Camera-type eye (tissue), 1 donor: ENCODE measurements around the gene ZNF557. TPM values are rescaled to one million over a fixed set of nuclear protein-coding genes. Genes with fewer than 3 reads are reported as not detected.

ENCODE experiments used
- total RNA-seq: library from RNA; depleted of rRNA; stranded (reverse); fragments of >200 nt; gene quantifications from one replicate; pipeline ENCODE4 v1.2.3, GENCODE V29; 2014

ZNF557 gene
- total RNA-seq = 27.2 TPM

GRCh38 chr19:7069042-7069903 is at the start of gene ZNF557:
Gene ZNF557, plus strand, starts transcription at chr19:7069703. Its CDS starts 5,372 bp downstream, at chr19:7075075.

DNA sequence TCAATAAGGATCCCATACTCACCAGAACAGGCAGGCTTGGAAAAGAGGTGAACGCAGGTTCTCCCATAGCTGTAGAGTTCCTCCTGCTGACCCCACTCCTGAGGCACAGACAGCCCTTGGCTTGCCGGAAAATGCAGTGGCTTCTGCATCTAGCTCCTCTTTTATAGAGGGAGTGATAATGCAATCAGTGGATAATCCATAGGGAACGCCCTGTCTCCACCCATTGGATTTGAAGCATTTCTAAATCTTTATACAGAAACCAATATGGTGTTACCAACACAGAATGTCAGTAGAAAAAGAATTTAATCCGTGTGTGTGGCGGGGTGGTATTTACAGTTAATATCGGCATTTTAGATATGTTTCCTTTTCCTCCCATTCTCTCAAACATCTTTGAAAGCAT is 48.2 kb upstream of the ZNF557 start, which contains the start of gene MBD3L2B:
TSS of gene MBD3L2B (minus strand) at position 101 of the 400 bp plus-strand sequence. CDS start at position 67, 34 bp downstream.

DNA sequence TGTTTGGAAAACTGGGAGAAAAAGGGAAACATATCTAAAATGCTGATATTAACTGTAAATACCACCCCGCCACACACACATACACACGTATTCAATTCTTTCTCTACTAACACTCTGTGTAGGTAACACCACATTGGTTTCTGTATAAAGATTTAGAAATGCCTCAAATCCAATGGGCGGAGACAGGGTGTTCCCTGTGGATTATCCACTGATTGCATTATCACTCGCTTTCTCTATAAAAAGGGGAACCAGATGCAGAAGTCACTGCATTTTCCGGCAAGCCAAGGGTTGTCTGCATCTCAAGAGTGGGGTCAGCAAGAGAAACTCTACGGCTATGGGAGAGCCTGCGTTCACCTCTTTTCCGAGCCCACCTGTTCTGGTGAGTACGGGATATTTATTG is 39.2 kb upstream of the ZNF557 start, which contains the start of gene MBD3L5:
TSS of gene MBD3L5 (plus strand) at position 301 of the 400 bp plus-strand sequence. CDS start at position 335, 34 bp downstream.

GRCh38 chr19:7040079-7040478 is 29.4 kb upstream of the ZNF557 start, which contains the start of gene MBD3L4:
Gene MBD3L4, minus strand, starts transcription at chr19:7040179. Its CDS starts 35 bp downstream, at chr19:7040144.

GRCh38 chr19:7049021-7049420 is 20.5 kb upstream of the ZNF557 start, which contains the start of gene MBD3L2:
Gene MBD3L2, plus strand, starts transcription at chr19:7049321. Its CDS starts 53 bp downstream, at chr19:7049374.

DNA sequence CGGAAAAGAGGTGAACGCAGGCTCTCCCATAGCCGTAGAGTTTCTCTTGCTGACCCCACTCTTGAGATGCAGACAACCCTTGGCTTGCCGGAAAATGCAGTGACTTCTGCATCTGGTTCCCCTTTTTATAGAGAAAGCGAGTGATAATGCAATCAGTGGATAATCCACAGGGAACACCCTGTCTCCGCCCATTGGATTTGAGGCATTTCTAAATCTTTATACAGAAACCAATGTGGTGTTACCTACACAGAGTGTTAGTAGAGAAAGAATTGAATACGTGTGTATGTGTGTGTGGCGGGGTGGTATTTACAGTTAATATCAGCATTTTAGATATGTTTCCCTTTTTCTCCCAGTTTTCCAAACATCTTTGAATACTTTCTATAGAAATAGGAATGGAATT is 10.9 kb upstream of the ZNF557 start, which contains the start of gene MBD3L3:
TSS of gene MBD3L3 (minus strand) at position 101 of the 400 bp plus-strand sequence. CDS start at position 30, 71 bp downstream.

Other genes starting within 250 kb of the ZNF557 start
- gene ADGRE1, start 182.1 kb upstream of the ZNF557 start, total RNA-seq = 2.1 TPM
- not detected for gene MBD3L2B, start 48.3 kb upstream of the ZNF557 start, total RNA-seq
- not detected for gene MBD3L5, start 39.1 kb upstream of the ZNF557 start, total RNA-seq
- gene MBD3L4, start 29.5 kb upstream of the ZNF557 start, total RNA-seq = not detected
- not detected for gene MBD3L2, start 20.4 kb upstream of the ZNF557 start, total RNA-seq
- not detected for gene MBD3L3, start 11.0 kb upstream of the ZNF557 start, total RNA-seq
- 74.1 TPM for gene INSR, start 224.7 kb downstream of the ZNF557 start, total RNA-seq